Measurements from ENCODE around the gene BTBD9. TPM values are rescaled to one million over a fixed set of nuclear protein-coding genes. Genes with fewer than 3 reads are reported as not detected.

Gene BTBD9
- total RNA-seq, 1 experiment from 2014 or later: 8.9 TPM

GRCh38 chr6:38528196-38528965 is 111.3 kb downstream of the BTBD9 start:
- H3K9me3 Mint-ChIP-seq: peaks cover 40 to 46% of the 10 kb centered on the region in 2 experiments
- H3K36me3 Mint-ChIP-seq (ENCODE audit: insufficient read depth in 1 of 3, low read depth in 3 of 3): peaks cover 19 to 53% (median 26%) of the 10 kb centered on the region in 3 experiments
- H3K27ac Mint-ChIP-seq: no peak overlapping the region; a peak in 1 of 7 replicates

More at GRCh38 chr6:38528196-38528965, 111.3 kb downstream of the BTBD9 start:
- Histone ChIP-seq H4K5ac (ENCODE audit: insufficient read length, low read depth, low read length) (no peak overlapping the region), H3K9me3 (ENCODE audit: control insufficient read depth, low read depth, low read length) (no peaks in the 10 kb centered on the region), H3K9ac (ENCODE audit: extremely low read depth, insufficient read length, low read length) (no peak overlapping the region), H3K79me2 (ENCODE audit: insufficient read depth, low read length) (no peaks in the 10 kb centered on the region), H3K14ac (ENCODE audit: insufficient read depth, low read length) (no peak overlapping the region), H3K27ac (ENCODE audit: insufficient read length, low read depth, low read length) (no peak overlapping the region), H4K8ac (replicated peaks; ENCODE audit: insufficient read length, low read depth, low read length) (no peak overlapping the region), H3K79me1 (ENCODE audit: insufficient read depth, low read depth, low read length, poor library complexity, severe bottlenecking) (no peaks in the 10 kb centered on the region), H2AK5ac (ENCODE audit: insufficient read length, low read length) (no peak overlapping the region), H2BK20ac (ENCODE audit: low read depth, low read length, poor library complexity, severe bottlenecking) (no peak overlapping the region), H2BK120ac (ENCODE audit: low read depth, low read length, poor library complexity, severe bottlenecking) (no peak overlapping the region), H3K23me2 (ENCODE audit: insufficient read length, low read depth, low read length, poor library complexity, severe bottlenecking) (no peaks in the 10 kb centered on the region), H3K27me3 (ENCODE audit: insufficient read depth, low read length) (no peaks in the 10 kb centered on the region), H3K23ac (ENCODE audit: insufficient read length, low read depth, low read length) (no peak overlapping the region), H3K56ac (ENCODE audit: insufficient read length, low read depth, low read length) (no peak overlapping the region), H3T11ph (ENCODE audit: low read length) (no peak overlapping the region), H3K4me1 (ENCODE audit: insufficient read depth, low read length) (no peaks in the 10 kb centered on the region; the same call in 1 of the 2 replicates), H2AFZ (ENCODE audit: low read length) (no peak overlapping the region), H3K4ac (ENCODE audit: low read depth, low read length) (no peak overlapping the region), H3K18ac (ENCODE audit: insufficient read length, low read depth, low read length) (no peak overlapping the region), H3K4me2 (ENCODE audit: insufficient read depth, insufficient read length, low read length) (no peak overlapping the region), H4K20me1 (ENCODE audit: control insufficient read depth, insufficient read depth, insufficient read length) (no peaks in the 10 kb centered on the region), H2BK5ac (ENCODE audit: insufficient read length, low read length) (no peak overlapping the region), H2BK12ac (ENCODE audit: insufficient read length, low read depth, low read length) (no peak overlapping the region), H4K91ac (ENCODE audit: insufficient read length, low read depth, low read length) (no peak overlapping the region), H2BK15ac (ENCODE audit: low read depth, low read length) (no peak overlapping the region)
- TF ChIP-seq CTCF (conservative IDR thresholded peaks at IDR 0.05): no peak
- Mint-ChIP-seq H3K4me3 (no peak overlapping the region), H3K4me1 (peaks cover 13 to 16% of the 10 kb centered on the region in 2 experiments), H3K27me3 (ENCODE audit: low read depth) (no peaks in the 10 kb centered on the region)
- no peak for DNase-seq
- WGBS (ENCODE audit: extremely low coverage, insufficient read length, low lambda C conversion rate): no CpG with 5 or more reads among the region's 5 CpGs

Measured in H9 (cell line).